SKM-1 (cell line): ENCODE results near the gene BTBD6.

Source experiments
- DNase-seq: peaks from one replicate; lab custom pipeline; 2025; ENCODE audit not compliant: unreplicated experiment; lab: John Stamatoyannopoulos, UW

Gene BTBD6

DNA sequence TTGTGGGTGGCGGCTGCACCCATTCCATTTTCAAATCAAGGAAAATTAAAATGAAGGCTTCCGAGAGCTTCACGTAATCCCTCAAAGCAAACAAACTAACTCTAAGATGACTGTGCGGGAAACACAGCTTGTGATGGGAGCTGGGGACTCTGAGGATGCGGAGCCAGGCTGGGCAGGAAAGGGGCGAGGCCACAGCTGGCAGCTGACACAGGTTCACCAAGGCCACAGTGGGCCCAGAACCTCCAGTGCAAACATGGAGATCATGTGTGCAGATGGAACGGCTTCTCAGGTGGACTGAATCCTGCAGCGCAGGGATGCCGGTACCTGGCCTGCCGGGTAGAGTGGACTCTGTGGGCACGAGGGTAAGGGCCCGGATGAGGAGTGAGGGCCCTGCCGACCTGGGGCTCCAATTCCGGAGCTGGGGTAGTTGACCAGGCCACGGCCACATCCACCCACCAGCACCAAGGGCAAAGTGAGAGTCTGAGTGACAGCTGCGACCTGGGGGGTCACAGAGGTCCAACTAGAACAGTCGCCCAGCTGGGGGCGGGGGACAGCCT is 19.2 kb upstream of the BTBD6 start:
- DNase-seq, result no peak

DNA sequence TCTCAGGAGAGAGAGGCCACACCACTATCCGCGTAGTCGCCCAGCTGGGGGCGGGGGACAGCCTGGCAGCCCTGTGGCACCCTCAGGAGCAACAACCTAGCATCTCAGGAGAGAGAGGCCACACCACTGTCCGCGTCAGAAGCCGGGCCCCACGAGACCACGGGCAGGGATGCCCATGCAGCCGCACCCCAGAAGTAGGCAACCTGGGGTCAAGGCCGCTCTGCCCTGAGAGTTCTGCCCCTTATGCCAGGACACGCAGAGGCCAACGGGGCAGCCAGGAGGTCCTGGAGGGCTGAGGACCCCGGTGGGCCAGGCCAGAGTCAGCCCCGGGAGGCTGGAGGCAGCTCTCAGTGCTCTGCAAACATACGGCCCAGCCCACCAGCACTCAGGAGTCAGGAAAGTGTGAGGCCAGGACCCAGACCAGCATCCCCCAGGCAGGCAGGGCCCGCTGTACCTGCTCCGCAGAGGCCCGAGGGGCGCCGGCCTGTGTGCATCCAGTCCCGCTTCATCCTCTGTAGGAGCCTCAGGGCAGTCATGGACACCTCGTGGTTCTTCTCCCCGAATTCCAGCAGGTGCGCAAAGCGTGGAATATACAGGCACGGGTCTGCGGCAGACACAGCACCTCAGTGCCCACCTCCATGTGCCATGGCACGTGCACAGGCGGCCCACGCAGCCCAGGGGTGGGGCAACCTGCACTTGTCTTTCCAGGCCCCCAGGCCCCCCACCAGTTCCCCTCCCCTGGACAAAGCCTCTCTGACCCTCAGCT is 7.3 kb upstream of the BTBD6 start:
- no peak for DNase-seq

GRCh38 chr14:105241641-105242040 is 6.7 kb upstream of the BTBD6 start:
- DNase-seq, result no peak

DNA sequence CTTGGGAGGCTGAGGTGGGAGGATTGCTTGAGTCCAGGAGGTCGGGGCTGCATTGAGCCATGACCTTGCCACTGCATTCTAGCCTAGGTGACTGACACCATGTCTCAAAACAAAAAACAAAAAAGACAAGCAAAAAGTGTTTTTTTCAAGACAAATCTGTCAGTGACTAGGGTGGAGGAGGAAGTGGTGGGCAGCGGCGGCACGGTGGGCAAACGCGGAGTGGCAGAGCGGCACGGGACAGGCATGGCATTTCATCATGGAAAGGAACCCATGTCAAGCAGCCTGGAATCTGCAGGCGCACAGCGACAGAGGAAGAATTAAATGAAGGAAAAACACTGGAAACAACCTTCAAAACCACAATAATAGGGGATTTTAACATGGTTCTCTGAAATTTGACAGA is 4.0 kb upstream of the BTBD6 start:
- no peak for DNase-seq

DNA sequence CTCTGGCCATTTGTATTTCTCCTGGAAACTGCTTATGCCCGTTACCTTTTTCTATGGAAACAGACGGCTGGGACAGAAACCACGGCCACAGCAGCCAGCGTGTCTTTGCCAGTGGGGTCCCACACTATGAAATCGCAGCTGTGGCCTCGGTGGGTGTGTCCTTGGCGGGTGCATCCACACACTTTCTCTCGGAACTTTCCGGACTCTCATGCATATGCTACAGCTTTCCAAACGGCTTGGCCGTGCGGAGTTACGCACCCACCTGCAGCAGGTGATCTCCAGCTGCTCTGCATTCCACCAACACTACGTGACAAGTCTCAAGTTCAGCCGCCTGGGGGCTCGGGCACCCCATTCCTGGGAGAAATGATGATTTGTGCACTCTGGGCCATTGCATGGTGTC is 1.3 kb upstream of the BTBD6 start:
- DNase-seq, result no peak

DNA sequence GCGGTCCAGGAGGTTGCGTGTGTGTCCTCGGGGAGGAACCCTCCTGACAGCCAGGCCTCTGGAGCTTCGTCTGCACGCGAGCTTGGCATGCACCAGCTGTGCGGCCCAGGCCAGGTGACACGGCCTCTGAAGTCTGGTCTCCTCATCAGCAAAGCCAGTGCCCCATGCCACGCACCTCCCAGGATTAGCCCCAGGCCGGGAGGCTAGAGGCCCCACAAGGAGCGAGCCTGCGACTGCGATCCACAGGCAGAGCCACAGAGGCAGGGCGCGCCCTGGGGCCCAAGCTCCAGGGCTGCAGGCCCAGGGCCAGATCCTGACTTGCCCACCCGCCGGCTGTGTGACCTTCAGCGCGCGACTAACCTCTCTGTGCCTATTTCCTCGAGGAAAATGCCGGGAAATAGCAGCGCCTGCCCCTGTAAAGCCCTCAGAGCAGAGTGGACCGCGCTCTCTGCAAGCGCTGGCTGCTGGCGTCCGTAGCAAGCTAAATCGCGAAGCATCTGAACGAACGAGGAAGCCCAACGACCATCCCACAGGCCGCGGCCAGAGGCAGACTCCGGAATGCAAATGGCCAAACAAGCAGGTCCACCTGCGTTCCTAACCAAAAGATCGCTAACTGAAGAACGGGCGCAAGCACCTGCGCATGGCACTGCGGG is 492 bp upstream of the BTBD6 start:
- no peak for DNase-seq

- DNase-seq, result no peak
These were observed 1.1 kb downstream of the BTBD6 start for GRCh38 chr14:105249182-105250007.

DNA sequence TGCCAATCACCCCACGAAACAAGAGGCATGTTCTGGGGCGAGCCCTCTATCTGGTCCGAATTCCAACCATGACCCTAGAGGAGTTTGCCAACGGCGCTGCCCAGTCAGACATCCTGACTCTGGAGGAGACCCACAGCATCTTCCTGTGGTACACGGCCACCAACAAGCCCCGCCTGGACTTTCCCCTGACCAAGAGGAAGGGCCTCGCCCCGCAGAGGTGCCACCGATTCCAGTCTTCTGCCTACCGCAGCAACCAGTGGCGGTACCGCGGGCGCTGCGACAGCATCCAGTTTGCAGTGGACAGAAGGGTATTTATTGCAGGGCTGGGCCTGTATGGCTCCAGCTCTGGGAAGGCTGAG is 1.7 kb downstream of the BTBD6 start:
- DNase-seq, result no peak

- DNase-seq, result no peak
These were observed 2.7 kb downstream of the BTBD6 start for GRCh38 chr14:105250986-105251385.

DNA sequence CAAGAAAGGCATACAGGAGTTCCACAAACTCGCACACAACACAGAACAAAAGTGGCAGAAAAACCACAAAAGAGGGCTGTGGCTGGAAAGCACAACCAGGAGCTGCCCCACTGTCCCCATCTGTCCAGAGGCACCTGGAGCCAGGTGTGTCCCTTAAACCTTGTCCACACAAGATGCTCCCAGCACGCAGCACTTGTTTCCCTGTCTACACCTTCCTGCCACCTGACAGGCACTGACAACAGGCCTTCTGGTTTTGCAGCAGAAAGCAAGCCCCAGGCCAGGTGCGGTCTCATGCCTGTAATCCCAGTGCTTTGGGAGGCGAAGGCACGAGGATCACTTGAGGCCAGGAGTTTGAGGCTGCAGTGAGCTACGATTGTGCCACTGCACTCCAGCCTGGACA is 3.6 kb downstream of the BTBD6 start:
- DNase-seq, result no peak

DNA sequence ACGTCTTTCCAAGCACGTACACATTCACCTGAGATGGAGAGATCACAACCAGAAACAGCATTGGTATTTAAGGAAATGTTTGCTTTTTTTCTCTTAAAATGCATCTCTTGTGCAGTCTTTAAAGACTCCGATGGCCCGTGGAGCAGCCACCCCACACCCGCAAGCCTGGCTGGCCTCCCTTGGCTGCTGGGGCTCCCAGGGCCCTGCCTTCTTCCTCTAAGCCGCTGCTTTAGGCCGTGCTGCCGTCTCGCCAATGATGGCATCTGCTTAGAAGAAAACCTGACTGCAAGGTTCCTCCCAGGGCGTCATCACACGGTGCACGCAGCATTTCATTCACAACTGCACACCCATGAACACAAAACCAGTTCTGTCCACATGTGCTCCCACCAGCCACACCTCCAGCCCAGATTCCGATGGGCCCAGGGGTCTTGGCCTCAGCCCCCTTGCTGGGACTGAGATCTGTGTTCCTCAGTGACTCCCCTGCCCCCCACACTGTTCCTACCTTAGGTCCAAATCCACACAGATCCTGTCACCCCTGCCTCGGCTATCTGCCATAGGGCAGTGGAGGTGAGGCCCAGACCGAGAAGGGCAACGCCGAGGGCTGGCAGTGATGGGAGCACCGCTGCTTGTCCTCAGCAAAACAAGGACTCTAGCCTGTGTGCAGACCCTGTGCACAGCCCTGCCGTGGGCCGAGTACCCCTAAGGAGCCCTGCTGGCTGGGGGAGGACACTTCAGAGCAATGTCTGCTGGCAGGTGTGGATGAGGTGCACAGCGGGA is 4.4 kb downstream of the BTBD6 start:
- no peak for DNase-seq

GRCh38 chr14:105253329-105253682 is 5.0 kb downstream of the BTBD6 start:
- no peak for DNase-seq

- DNase-seq, result no peak
These were observed 6.7 kb downstream of the BTBD6 start for GRCh38 chr14:105255021-105255507.

DNA sequence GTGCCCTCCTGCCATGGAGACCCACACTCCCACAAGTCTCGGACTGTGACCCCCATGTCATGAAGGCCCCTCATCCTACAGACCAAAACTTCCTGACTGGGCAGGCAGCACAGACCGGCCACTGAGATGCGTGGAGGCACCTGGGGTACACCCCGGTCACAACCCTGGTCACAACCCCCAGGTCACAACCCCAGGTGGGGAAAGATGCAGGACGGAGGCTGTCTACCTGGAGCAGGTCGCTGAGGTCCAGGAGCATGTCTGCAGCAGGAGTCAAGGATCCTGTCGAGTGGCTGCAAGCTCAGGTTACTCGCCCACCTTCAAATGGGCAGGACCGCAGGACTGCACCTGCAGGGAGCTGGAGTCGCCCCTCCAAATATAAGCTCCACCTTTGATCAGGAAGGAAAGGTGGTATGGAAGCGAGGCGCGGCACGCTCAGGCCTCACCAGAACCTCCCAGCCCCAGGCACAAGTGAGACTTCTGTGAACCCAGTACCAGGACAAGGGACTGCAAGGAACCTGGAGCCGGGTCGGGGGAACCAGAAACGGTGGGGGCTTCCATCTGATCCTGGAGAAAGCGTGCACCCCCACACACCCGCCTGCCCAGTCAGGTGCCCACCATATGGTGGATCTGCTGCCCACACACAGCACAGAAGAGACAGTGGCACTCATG is 8.1 kb downstream of the BTBD6 start:
- no peak for DNase-seq

DNA sequence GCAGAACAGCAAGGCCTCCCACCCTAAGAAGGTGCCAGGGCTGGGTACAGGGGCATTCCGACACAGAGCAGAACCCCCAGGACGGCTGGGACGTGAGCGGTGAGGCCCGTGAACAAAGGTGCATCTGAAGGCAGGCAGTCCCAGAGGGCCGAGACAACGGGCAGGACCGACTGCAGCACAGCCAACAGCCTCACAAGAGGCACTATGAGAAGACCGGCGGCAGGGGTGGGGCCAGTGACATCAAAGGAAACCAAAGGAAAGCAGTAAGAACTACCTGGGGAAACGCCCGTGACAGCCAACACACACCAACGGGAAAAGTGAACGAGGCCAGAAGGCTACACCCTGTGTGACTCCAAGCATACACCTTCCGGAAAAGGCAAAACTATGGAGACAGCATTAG is 9.1 kb downstream of the BTBD6 start:
- no peak for DNase-seq

DNA sequence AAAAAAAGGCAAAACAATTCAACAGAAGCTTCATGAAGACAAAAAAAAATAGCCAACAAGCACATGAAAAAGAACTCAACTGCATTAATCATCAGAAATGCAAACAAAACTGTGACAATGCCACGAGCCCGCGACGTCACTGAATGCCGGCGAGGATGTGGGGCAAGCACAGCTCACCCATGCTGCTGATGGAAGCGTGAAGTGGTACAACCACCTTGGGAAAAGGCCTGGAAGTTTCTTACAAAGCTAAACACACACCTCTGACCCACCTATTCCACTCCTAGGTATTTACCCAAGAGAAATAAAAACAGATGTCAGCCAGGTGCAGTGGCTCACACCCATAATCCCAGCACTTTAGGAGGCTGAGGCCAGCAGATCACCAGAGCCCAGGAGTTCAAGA is 10.5 kb downstream of the BTBD6 start:
- no peak for DNase-seq

DNA sequence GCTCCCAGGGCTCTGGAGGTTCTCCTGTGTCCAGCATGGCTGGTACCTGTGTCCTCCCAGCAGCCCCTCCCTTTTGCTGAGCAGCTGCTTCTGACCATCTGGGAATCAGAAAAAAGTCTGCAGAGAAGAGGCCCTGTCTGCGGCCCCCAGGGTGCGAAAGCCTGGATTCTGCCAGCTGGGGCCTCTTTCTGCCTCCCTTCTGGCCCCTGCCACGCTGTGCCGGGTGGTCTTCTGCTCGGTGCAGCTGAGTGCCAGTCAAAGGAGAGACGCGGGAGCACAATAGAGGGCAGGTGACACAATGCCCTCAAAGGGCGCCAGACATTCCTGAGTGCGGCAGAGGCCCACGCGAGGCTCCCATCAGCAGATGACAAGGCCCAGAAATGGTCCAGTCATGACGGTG is 12.6 kb downstream of the BTBD6 start:
- DNase-seq, result no peak

DNA sequence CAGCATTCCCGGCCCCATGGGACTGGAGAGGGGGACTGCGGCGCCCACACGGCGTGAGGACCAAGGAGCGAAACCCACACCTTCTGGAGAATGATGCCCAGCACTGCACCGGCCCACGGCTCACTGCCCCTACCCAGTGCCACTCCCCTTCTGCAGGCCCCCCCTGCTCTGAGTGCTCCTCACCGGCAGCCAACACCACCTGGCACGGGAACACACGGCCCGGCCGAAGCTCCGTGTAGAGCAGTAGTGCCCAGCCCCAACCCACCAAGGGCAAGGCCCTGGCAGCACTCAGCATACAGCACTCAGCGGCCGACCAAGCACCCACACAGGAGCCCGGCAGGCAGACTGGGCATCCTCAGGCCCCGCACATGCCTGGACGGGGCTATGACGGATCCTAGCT is 13.4 kb downstream of the BTBD6 start:
- no peak for DNase-seq

DNA sequence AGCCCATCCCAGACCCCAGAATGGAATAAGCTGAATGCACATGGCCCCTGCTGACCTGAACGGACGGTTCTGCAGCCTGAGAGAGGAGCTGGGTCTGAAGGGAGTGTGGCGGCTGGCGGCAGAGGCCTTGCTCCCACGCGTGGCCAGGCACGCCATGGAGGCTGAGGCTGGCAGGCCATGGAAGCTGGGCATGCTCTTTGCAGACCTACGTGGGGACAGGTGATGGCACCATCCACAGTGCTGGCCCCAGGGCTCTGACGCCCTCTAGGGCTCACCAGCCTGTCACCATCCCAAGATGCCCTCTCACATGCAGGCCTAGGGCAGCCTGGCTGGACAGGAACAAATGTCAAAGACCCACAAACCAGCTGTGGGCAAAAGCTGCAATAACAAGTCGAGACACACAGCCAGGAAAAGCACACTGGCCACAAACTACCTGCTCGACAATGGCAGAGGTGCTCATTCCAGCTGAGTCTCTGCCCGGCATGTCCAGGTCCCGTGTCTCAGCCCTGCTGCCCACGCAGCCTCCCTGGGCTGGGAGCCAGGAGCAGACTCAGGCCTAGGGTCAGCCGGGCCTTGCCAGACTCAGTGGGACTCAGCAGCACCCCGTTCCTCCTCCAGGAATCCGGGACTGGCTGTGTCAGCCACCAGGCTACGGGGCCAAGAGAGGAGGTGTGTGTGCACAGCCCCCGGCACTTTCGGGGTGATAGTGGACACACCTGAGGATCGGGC is 19.7 kb downstream of the BTBD6 start:
- no peak for DNase-seq
